Stimulated activated CD4-positive, alpha-beta T cell treated with anti-CD3 and anti-CD28 coated beads, TNF-alpha, amount 100 ng/mL, for 24 hours (primary cell): ENCODE measurements around the gene CD74.
"Not testable (repeated sequence)": the region's sequence is repeated elsewhere in the genome, so short reads cannot be mapped to it uniquely, and the experiment has no call there.

Experiments used
- DNase-seq, 3 experiments: peaks; one replicate each; pipeline ENCODE4 v3.0.0-alpha.2; 2020; ENCODE audit warnings: low read depth in 3 of 3

Gene CD74

DNA sequence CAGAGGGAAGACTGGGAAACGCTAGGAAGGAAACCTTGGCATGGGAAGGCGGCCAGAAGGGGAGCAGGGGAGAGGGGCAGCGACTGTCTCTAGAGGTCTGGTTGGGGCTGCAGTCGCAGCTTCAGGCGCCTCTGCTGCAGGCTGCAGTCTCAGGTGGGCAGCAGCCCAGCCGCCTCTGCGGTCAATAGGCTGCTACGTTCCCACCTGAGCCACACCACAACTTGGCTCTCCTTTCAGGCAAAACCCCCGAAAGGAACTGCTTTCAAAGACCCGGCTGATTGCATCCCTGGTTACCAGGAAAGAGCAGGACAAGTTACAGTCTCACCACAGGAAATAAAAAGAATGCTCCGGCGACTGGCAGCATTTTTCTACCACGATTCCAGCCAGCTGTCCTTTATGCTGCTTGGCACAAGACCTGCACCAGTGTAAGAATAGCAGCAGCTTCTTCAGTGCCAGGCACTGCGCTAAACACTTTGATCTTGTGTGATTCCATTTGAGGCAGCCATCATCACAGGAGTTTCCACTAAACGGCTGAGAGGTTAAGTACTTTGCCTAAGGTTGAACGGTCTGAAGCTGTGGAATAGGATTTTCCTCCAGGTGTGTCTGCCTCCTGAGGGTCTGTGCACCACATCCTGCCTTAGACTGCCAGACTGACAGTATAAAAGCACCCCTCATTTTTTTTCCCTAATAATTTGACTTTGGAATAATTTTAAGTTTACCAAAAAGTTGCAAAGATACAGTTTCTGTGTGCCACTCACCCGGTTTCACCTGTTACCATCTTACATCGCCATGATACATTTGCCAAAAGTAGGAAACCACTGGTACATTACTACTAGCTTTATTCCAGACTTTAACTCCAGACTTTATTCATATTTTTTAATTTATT is 29.3 kb upstream of the CD74 start:
- DNase-seq = no peak

- DNase-seq = no peak
Observed at GRCh38 chr5:150440948-150441812, 28.5 kb upstream of the CD74 start.

- no peak for DNase-seq
Observed at GRCh38 chr5:150438873-150439546, 26.3 kb upstream of the CD74 start.

DNA sequence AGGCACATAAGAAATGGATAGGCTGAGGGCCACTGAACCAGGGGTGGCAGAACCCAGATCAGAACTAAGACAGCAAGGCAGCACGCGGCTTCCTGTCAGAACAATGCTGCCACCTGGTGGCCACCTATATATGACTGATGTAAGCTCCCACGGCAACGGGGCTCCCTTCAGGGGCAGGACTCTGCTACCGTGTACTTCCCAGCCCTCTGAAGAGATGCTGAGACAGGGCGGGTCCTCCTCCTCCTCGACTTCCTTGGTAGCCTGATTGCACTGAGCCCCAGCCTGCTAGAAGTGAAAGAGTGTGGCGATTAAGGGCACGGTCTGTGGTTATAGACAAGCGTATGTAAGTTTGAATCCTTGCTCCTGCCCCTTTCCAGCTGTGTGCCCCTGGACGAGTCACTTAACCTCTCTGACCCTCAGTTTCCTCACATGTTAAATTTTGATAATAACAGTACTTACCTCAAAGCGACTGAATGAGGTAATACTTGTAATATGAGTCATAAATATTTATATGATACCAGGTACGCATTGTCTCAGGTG is 23.5 kb upstream of the CD74 start:
- peak; percentile 83 to 91 (median 88) for DNase-seq

DNA sequence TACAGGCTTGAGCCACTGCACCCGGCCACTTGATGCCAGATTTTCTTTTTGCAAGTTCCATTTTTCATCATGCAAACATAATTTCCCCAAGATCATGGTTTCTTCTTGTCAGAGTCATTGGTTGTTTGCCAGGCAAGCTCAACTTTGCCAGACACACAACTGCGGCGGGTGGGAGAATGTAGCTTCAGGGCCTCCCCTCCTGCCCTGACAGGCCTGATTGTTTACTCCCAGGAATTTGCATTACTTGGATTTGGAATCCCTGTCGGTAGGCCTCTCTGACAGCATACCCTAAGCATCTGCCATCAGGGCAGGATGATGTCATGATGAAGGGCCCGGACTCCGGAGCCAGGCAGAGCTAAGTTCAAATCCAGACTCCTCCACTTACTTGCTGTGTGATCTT is 21.8 kb upstream of the CD74 start:
- DNase-seq = no peak

- no peak for DNase-seq
Observed at GRCh38 chr5:150431574-150431973, 18.9 kb upstream of the CD74 start.

GRCh38 chr5:150431048-150431447 is 18.3 kb upstream of the CD74 start:
- no peak for DNase-seq

DNA sequence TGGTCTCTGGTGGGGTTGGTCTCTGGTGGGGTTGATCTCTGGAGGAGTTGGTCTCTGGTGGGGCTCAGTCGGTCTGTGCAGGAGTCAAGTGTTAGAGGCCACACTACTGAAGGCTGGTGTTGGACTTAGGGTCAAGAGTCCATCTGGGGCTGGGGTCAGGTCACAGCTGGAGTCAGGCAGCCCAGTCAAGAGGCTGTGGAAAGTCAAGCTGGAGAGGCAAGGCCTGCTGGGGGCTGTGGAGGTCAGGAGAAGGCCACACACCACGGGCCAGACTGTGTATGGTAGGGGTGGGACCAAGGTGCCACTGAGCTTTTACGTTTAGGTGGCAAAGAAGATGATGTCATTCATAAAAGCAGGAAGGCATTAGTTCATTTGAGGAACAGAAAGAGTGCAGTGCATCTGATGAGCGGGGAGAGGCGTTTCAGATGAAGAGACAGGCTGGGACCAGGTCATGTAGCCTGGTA is 16.7 kb upstream of the CD74 start:
- no peak for DNase-seq

- no peak for DNase-seq
Observed at GRCh38 chr5:150428978-150429377, 16.3 kb upstream of the CD74 start.

DNA sequence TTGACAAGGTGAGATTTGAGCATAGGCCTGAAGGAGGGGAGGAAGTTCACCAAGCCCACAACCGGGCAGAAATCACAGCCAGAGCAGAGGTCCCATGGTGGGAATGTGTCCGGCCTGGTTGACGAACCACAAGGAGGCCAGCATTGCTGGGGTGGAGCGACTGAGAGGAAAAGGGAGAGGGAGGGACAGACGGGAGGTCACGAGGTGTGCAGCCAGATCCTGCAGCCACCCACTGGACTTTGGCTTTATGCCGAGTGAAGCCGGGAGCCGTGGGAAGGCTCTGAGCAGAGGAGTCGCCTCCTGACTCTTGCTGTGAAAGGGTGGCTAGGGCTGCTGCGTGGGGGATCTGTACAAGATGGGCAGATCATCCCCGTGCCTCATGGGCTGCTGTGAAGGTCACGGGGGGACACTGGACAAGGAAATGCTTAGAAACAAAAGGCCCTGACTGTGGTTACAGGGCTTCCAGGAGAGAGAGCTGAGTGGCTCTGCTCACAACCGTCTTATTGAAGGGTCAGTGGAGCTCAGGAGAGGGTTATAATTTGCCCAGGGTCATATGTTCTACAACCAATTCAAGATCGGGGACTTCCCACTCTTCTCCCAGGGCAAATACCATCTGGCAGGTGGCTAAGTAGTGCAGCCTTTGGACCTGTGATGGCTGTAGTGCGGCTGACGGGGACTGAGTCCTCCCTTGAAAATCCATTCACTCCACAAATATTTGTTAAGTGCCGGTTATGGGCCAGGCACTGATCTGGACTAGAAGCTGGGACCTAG is 15.6 kb upstream of the CD74 start:
- no peak for DNase-seq

DNA sequence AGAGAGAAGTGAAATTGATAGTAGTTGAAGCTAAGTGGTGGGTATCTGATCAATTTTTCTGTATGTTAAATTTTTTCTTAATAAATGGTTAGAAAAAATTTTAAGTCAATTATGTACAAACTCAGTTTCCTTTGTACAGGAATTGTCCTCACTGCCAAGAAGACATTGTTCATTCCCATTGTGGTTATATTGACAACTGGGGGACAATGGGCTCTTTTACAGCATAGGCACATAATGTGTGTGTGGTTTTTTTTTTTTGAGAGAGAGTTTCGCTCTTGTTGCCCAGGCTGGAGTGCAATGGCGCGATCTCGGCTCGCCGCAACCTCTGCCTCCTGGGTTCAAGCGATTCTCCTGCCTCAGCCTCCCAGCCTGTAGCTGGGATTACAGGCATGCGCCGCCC is 13.5 kb upstream of the CD74 start:
- not testable (repeated sequence) for DNase-seq

DNA sequence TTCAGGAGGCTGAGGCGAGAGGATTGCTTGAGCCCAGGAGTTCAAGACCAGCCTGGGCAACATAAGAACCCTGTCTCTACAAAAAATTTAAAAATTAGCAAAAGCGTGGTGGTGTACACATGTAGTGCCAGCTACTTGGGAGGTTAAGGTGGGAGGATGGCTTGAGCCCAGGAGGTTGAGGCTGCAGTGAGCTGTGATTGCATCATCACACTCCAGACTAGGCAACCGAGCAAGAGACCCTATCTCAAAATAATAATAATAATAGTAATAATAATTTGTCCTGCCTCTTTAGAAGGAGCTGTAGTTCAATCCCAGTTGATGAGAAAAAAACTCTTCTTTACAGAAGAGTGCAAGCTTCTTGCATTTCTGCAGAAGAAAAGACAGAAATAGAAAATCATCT is 10.0 kb upstream of the CD74 start:
- DNase-seq = no peak

- no peak for DNase-seq
Observed at GRCh38 chr5:150422075-150422474, 9.4 kb upstream of the CD74 start.

GRCh38 chr5:150419630-150420270 is 7.0 kb upstream of the CD74 start:
- DNase-seq = no peak

DNA sequence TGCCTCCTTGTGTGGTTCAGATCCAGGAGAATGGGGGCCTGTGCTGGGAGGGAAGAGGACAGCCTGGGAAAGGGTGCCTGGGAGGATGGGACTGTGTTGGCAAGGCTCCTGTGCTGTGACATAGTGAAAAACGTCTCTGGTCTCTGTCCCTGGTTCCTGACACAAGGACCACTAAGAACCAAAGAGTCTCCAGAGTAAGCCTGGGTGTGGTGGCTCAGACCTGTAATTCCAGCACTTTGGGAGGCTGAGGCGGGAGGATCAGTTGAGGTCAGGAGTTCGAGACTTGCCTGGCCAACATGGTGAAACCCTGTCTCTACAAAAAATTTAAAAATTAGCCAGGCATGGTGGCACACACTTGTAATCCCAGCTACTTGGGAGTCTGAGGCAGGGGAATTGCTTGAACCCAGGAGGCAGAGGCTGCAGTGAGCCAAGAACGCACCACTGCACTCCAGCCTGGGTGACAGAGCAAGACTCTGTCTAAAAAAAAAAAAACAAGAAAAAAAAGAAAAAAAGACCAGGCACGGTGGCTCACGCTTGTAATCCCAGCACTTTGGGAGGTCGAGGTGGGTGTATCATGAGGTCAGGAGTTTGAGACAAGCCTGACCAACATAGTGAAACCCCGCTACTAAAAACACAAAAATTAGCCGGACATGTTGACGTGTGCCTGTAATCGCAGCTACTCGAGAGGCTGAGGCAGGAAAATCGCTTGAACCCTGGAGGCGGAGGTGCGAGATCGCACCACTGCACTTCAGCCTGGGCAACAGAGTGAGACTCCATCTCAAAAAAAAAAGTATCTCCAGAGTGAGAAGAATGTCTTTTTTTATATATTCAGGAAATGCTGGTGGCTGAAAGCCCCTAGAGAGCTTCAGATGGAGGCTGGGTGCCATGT is 1.4 kb upstream of the CD74 start:
- not testable (repeated sequence) for DNase-seq

DNA sequence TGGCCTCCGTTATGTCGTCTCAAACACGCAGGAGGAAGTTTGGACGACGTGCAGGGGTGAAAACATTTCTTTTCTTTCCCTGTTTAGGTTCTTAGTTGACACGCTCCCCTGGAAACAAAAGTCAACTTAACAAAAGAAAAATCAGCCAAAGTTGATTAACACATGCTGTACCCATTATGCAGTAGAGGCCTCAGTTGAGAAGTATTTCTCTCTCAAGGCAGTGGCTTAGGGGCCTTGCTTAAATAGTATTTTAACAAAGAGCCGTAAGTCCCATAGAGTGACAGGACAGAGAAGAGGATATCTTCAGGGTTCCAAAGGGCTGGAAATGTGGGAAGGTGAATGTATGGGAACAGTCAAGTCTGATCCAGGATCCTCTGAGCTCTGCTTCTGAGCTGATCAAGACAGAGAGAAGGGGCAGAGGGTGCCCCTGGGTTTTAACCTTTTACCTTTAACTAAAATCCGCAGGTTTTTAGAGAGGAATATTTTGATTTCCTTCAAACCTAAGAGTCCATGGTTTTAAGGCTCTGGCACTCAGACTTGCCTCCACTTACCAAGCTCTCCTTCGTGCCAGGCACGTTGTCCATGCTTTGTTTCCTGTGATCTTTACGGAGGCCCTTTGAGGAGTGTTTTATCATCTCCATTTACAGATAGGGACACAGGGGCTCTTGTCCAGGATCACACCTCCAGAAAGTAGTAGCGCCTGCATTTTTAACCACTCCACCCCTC is 629 bp upstream of the CD74 start:
- DNase-seq = no peak

- peak; percentile 24 to 54 (median 43) for DNase-seq
Observed at GRCh38 chr5:150411245-150411979, 1.3 kb downstream of the CD74 start.
